ENCODE data around the gene KCNQ4.

DNA sequence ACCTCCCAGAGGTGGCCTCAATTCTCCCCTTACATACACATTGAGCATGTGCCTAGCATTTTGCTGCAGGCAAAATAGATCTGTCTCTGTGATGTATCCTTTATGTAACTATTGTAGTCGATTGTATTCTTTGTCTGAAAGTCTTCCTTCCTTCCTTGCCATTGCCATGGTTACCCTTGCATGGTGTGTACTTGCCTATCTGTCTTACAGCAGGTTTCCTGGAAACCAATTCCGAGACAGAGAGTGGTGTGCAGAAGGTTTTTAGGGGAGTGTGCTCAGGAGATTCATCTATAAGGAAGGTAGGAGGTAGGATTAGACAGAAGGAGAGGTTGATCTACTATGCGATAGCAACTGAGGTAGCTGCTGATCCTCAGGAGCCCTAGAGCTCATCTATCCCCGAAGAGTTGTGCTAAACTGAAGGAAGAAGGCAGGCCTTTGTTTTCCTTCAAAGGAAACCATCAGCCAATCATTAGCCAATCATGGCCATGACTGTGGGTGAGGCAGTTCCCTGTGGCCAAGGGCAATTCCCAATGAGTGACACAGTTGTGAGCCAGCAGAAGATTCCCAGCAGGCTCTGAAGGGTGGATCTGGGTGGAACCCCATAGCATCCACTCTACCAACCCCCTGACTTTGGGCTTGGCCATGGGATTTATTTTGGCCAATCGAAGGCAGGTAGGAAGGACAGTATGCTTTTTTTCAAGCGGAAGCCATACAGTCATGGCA is 63.6 kb downstream of the KCNQ4 start:
- TF ChIP-seq, protein P1, sequence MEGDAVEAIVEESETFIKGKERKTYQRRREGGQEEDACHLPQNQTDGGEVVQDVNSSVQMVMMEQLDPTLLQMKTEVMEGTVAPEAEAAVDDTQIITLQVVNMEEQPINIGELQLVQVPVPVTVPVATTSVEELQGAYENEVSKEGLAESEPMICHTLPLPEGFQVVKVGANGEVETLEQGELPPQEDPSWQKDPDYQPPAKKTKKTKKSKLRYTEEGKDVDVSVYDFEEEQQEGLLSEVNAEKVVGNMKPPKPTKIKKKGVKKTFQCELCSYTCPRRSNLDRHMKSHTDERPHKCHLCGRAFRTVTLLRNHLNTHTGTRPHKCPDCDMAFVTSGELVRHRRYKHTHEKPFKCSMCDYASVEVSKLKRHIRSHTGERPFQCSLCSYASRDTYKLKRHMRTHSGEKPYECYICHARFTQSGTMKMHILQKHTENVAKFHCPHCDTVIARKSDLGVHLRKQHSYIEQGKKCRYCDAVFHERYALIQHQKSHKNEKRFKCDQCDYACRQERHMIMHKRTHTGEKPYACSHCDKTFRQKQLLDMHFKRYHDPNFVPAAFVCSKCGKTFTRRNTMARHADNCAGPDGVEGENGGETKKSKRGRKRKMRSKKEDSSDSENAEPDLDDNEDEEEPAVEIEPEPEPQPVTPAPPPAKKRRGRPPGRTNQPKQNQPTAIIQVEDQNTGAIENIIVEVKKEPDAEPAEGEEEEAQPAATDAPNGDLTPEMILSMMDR (conservative IDR thresholded peaks at IDR 0.05 in 1 of 2, IDR thresholded peaks at IDR 0.05 in 1 of 2; ENCODE audit: extremely low read depth in 1 of 2, insufficient read depth in 1 of 2, low read depth in 1 of 2, low read length in 2 of 2), result no peak
- no peak for TF ChIP-seq EZH2 (IDR thresholded peaks at IDR 0.05; ENCODE audit: borderline replicate concordance, low read length)

Measured in mammary epithelial cell (primary cell).